Superior temporal gyrus (tissue), 1 donor: ENCODE results near the gene PUSL1.

ENCODE experiments used
- DNase-seq: peaks from one replicate; pipeline ENCODE4 v3.0.0-alpha.2; 2016; ENCODE audit errors: extremely low spot score

PUSL1 gene

DNA sequence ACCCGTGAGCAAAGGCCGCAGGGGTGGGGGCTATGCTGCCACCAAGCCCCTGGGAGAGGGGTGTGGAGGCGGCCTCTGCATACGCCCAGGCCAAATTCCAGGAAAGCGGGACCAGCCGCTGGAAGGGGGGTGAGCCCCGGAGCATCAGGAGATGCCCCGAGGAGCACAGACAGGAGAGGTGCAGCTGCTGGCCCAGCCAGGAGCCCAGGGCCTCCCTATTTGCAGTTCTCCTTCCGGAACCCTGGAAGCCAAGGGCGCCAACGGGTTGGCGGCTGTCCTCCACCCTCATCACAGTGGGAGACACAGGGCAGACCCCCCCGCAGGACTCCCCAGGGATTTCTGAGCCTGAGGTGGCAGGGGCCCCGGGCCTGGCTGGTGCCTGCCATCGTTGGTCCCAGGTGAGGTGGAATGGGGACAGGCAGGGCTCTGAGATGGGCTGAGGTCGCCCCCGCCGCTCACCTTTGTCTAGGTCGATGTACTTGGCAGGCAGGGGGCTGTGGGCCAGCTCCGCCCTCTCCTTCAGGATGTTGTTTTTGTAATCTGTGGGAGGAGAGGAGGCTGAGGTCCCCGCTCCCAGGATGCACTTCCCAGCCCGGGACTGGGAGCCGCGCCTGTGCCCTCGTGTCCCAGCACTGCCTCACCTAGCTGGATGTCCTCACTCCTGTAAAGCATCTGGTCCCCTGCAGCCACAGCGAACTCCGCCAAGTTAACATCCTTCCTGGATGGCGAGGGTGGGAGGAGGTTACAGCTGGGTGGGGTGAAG, 45.2 kb downstream of the PUSL1 start:
- no peak for DNase-seq

DNA sequence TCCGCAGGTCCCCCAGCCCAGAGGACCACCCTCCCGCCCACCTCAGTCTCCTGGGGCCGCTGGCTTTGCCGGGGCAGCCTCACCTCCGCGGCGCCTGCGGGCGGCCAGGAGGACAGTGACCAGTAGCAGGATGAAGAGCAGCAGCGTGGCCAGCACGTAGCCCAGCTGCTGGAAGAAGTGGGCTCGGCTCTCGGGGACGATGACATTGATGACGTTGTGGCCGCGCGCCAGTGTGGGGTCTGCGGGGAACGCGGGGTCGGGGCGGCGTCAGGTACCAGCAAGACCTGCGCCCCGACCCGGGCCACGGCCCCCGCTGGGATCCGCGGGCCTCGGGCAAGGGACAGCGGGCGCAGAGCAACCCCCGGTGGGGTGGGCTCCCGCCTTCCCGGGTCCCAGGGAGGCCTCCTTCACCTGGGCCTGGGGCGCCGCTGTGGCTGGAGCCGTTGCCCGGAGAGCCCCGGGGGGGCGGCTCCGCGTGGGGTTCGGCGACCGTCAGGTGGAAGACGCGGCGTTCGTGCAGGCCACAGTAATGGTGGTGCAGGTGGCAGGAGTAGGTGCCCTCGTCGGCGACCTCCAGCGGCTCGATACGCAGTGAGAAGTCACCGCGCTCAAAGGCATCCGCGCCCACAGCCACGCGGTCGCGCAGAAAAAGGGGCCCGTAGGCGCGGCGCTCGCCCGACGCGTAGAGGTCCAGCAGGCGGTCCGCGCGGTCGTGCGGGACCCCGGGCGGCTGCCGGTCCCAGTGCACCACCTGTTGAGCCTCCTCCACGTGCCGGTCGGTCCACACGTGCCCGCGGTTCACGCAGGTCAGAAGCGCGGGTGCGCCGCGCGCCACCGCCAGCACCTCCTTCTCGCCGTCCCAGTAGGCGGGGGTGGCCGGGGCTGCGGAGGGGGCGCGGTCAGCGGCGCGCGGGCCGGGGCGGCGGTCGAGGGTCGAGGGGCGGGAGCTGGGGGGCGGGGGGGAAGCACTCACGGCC, 46.2 kb downstream of the PUSL1 start:
- DNase-seq, result no peak

DNA sequence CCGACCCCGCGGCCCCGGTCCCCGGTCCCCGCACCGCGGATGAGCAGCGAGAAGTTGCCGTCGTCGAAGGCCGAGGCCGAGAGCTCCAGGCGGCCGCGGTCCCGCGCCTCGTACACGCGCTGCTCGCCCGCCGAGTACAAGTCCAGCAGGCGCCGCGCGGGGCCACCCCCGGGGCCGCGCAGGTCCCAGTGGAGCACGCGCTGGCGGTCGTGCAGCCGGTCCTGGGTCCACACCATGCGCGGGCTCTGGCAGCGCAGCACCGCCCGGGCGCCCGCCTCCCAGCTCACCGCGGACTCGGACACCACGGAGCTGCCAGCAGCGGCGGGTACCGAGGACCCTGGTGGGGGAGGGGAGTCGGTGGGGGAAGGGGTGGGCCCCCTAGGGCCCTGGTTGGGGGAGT, 47.0 kb downstream of the PUSL1 start:
- DNase-seq, result no peak

DNA sequence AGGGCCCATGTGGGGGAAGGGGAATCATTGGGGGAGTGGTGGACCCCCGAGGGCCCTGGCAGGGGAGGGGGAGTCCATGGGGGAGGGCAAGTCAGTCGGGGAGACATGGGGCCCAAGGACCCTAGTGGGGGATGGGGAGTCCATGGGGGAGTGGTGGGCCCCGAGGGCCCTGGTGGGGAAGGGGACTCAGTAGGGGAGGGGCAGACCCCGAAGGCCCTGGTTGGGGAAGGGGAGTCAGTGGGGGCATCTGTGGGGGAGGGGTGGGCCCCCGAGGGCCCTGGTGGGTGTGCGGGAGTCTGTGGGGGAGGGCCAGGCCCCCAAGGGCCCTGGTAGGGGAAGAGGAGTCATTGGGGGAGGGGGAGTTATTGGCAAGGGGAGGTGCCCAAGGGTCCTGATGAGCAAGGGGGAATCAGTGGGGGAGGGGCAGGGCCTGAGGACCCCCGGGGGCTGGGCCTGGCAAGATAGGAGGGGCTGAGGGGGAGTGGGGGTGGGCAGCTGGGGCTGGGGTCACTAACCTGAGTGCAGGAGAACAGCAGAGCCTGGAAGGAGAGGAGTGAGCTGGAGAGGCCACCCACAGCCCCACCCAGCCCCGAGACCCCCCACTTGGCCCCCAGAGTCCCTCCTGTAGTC, 47.9 kb downstream of the PUSL1 start:
- DNase-seq, result no peak

DNA sequence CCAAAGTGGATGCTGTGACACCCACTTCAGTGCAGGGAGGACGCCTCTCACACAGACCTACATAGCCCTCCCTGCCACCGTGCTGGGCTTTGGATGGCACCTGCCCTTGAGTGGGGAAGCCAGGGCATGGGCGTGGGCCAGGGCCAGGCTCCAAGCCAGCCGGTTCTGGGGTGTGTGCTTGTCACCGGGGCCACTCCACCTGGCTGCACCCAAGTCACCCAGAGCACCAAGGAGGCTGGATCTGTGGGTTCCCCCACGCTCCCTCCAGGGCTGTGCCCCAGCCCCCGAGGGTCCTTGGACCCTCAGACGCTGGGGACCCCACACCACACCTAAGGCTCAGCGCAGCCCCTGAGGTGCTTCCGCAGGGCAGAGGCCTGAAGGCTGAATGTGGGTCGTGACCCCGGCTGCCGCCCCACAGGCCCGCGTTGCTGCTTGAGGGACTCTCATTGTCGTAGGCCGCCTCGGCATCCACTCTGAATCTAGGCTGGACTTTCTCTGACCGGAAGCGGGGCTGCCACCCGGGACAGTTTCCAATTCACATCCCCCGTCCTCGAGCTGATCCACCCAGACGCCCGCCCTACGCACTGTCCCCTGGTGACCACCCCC, 48.5 kb downstream of the PUSL1 start:
- no peak for DNase-seq

DNA sequence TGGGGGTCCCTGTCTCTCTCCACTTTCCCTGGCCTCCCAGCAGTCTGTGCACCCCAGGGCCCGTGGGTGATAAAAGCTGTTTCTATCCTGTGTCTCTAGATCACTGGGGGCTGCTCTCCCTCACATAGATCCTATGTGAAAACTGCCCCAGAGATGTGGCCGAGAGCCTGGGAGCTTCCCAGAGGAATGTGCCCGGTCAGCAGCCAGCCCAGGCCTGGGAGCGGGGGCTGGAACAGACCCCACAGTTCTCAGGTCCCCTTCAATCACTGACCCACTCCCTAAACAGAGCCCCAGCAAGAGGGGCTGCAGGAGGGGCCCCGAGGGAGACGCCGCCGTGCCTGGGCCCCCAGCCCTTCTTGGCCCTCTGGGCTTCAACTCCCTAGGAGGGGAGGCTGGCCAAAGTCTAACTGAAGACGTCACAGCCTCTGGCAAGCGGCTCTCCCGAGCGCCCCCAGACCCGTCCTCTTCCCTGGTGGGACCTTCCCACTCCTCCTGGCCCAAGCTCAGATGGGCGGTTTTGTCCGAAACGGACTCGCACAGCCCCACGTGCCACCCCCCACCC, 49.6 kb downstream of the PUSL1 start:
- no peak for DNase-seq

DNA sequence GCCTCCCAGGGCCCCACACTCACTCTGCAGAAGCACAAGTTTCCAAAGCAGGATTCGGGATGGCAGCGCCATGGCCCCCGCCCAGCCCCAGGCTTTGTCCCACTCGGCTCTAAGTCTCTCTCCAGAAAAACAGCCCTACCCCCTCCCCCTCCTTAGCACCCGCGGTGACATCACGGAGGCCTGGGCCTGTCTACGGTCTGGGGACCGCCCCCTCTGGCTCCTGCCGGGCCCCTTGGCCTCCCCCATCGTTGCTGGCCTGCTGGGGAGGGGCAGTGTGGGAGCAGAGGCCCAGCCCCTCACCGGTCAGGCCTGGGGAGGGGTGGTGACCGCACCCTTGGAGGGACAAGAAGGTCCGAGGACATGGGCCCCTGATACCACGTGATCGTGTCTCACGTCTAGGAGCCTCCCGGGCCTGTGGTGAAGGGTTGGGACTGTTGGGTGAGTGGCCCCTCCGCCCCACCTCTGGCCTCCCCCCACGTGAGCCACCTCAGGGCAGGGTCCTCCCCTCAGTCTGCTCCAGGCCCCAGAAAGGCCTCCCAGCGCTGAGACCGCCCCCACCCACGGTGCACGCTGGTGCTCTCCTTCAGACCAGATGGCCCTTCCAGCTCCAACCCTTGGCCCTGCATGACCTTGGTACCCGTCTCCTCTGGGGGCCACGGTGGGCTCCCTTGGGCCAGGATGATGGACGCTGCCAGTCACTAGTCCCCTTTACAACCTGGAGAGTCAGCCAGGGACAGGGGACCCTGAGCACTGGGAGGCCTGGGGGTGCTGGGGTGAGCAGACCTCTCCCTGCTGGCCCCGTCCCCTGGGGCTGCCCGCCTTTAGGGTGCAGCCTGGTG, 50.3 kb downstream of the PUSL1 start, which contains the start of gene MXRA8:
Gene MXRA8, minus strand, starts transcription at position 123 of the 839 bp plus-strand sequence. Its CDS starts 51 bp downstream, at position 72.
- no peak for DNase-seq

DNA sequence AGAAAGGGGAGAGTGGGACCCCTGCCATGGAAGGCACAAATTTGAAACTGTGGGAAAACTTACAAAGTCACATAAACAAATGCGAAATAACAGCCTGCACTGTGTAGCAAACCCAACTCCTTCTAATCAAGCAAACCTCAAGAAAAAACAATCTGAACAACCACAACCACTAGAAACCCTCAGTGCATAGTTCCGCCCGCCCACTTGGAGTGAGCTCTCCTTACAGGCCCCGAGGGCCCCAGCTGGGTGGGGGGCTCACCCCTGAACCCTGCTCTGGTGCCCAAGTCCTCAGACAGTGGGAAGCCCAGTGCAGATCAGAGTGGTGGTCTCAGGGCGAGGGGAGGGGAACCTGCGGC, 50.9 kb downstream of the PUSL1 start:
- no peak for DNase-seq

DNA sequence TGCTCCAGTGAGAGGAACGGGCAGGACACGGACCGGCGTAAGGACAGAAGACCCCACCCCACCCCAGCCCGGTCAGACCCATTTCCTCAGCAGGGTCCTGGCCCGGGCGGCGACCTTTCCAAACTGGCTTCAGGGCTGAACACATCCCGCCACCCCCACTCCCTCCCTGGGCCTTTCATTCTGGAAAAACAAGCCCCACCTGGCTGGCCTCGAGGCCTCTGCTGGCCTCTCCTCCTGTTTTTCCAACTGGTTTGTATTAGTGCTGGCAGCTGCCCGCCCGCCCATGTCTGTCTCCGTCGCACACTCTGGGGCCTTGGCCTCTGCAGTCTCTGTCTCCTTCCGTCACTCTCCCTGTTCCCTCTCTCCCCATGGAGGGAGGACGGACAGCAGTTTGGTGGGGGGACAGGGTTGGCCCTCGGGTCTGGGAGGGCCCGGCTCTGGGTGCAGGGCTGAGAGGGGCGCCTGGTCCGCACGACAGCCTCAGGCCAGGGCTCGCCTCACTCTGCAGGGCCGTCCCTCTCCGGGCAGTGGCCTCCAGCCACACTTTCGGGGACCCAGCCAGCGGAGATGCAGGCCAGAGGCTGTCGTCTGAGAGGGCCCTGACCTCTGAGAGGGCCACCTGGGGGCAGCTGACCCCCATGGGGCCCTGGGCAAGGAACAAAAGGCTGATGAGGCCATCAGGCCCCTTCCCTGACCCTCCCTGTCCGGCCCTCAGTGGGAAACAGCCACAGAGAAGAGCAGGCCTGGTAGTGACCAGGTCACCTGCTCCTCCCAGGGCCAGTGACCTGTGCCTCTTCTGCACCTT, 51.5 kb downstream of the PUSL1 start:
- no peak for DNase-seq

DNA sequence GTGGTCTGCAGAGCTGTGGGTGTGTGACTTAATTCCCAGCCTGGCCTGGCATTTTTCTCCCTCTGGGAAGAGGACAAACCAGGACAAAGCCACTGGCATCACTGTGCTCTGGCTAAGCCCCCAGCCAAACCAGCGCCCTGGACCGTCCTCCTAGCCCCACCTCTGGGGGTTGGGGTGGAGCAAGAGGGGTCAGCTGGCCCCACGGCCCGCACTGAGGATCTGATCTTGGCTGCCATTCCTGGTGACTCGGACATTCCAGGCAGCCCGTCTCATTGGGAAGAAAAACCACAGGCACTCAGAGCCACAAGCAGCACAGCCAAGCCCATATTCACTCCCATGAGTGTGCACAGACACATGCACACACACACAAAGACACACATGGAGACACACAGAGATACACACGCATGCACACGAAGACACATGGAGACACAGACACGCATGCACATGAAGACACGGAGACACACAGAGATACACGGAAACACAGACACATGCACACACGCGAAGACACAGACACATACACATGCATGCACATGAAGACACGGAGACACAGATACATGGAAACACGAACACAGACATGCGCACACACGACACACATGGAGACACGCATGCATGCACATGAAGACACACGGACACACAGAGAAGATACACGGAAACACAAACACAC, 52.2 kb downstream of the PUSL1 start:
- DNase-seq, result no peak
